Activated T-cell treated with anti-CD3 and anti-CD28 coated beads, Interleukin-2, amount 50 U/mL, for 24 hours (primary cell): ENCODE results near the gene HNRNPU.

Source experiments
- DNase-seq: peaks from one replicate; pipeline ENCODE4 v3.0.0-alpha.2; 2020
- H3K27ac Mint-ChIP-seq: 2 replicates; pipeline ENCODE4 v1.8.0; 2020; ENCODE audit warnings: mild to moderate bottlenecking, mixed read lengths
- H3K27me3 Mint-ChIP-seq: 2 replicates; pipeline ENCODE4 v1.8.0; 2020; ENCODE audit warnings: mixed read lengths
- H3K36me3 Mint-ChIP-seq: 2 replicates; pipeline ENCODE4 v1.8.0; 2020; ENCODE audit warnings: low read depth, mixed read lengths
- H3K4me1 Mint-ChIP-seq: 2 replicates; pipeline ENCODE4 v1.8.0; 2020; ENCODE audit warnings: low read depth, mixed read lengths
- H3K4me3 Mint-ChIP-seq: 2 replicates; pipeline ENCODE4 v1.8.0; 2020; ENCODE audit warnings: mild to moderate bottlenecking, moderate library complexity, mixed read lengths
- H3K9me3 Mint-ChIP-seq: 2 replicates; pipeline ENCODE4 v1.8.0; 2020; ENCODE audit warnings: mixed read lengths

HNRNPU gene

DNA sequence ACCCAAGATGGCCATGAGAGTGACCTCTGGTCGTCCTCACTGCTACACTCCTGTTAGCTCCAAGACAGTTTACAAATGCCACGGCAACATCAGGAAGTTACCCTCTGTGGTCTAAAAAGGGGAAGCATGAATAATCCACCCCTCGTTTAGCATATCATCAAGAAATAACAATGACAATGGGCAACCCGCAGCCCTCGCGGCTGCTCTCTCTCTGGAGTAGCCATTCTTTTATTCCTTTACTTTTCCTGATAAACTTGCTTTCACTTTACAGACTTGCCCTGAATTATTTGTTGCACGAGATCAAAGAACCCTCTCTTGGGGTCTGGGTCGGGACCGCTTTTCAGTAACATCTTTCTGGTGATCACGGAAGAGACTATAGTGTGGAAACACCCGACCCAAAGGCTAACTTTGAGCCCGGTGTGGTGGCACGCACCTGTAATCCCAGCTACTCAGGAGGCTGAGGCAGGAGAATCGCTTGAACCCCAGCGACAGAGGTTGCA is 48.7 kb downstream of the HNRNPU start:
- no peaks in the 10 kb centered on the region for H3K36me3 Mint-ChIP-seq
- peaks cover 22% of the 10 kb centered on the region for H3K27me3 Mint-ChIP-seq
- H3K4me1 Mint-ChIP-seq: peaks cover 15% of the 10 kb centered on the region
- DNase-seq: no peak
- H3K27ac Mint-ChIP-seq: no peak overlapping the region
- no peaks in the 10 kb centered on the region for H3K9me3 Mint-ChIP-seq
- H3K4me3 Mint-ChIP-seq: no peak overlapping the region

GRCh38 chr1:244813327-244813726 is 51.0 kb downstream of the HNRNPU start:
- Mint-ChIP-seq H3K4me1 (peaks cover 15% of the 10 kb centered on the region), H3K9me3 (no peaks in the 10 kb centered on the region), H3K27me3 (peaks cover 22% of the 10 kb centered on the region), H3K36me3 (no peaks in the 10 kb centered on the region), H3K4me3 (no peak overlapping the region), H3K27ac (no peak overlapping the region)
- no peak for DNase-seq

- no peak overlapping the region for H3K27ac Mint-ChIP-seq
Observed at GRCh38 chr1:244810221-244810620, 54.1 kb downstream of the HNRNPU start.

DNA sequence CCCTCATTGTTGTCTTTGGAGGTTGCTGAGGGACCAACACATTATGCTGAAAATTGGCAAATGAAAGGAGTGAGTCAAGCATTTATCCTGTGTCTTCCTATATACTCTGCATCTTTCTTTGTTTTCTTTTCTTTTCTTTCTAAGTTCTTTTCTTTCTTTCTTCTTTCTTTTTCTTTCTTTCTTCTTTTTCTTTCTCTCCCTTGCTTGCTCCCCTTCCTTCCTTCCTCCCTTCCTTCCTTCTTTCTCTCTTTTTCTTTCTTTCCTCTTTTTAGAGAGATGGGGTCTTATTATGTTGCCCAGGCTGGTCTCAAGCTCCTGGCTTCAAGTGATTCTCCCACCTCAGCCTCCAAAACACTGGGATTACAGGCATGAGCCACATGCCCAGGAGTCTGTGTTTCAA is 57.2 kb downstream of the HNRNPU start:
- Mint-ChIP-seq H3K27me3 (no peaks in the 10 kb centered on the region), H3K9me3 (no peaks in the 10 kb centered on the region), H3K4me3 (no peak overlapping the region), H3K27ac (no peak overlapping the region), H3K4me1 (no peaks in the 10 kb centered on the region), H3K36me3 (no peaks in the 10 kb centered on the region)
- DNase-seq: no peak

More at GRCh38 chr1:244810221-244810620, 54.1 kb downstream of the HNRNPU start:
- Mint-ChIP-seq H3K4me3 (no peak overlapping the region), H3K36me3 (no peaks in the 10 kb centered on the region), H3K9me3 (no peaks in the 10 kb centered on the region), H3K27me3 (peaks cover 15% of the 10 kb centered on the region), H3K4me1 (peaks cover 9% of the 10 kb centered on the region)
- DNase-seq: no peak

GRCh38 chr1:244804841-244805240 is 59.5 kb downstream of the HNRNPU start:
- Mint-ChIP-seq H3K9me3 (no peaks in the 10 kb centered on the region), H3K27me3 (no peaks in the 10 kb centered on the region), H3K4me1 (peaks cover 2% of the 10 kb centered on the region), H3K36me3 (no peaks in the 10 kb centered on the region), H3K4me3 (no peak overlapping the region), H3K27ac (no peak overlapping the region)
- DNase-seq: no peak

GRCh38 chr1:244802556-244803239 is 61.6 kb downstream of the HNRNPU start:
- H3K4me1 Mint-ChIP-seq: peaks cover 2% of the 10 kb centered on the region
- no peaks in the 10 kb centered on the region for H3K36me3 Mint-ChIP-seq
- H3K4me3 Mint-ChIP-seq: no peak overlapping the region
- DNase-seq: no peak
- H3K27ac Mint-ChIP-seq: no peak overlapping the region
- no peaks in the 10 kb centered on the region for H3K9me3 Mint-ChIP-seq
- no peaks in the 10 kb centered on the region for H3K27me3 Mint-ChIP-seq

GRCh38 chr1:244802041-244802440 is 62.3 kb downstream of the HNRNPU start:
- no peaks in the 10 kb centered on the region for H3K36me3 Mint-ChIP-seq
- H3K9me3 Mint-ChIP-seq: no peaks in the 10 kb centered on the region
- no peak overlapping the region for H3K4me3 Mint-ChIP-seq
- peaks cover 2% of the 10 kb centered on the region for H3K4me1 Mint-ChIP-seq
- no peaks in the 10 kb centered on the region for H3K27me3 Mint-ChIP-seq
- no peak overlapping the region for H3K27ac Mint-ChIP-seq
- DNase-seq: no peak

- Mint-ChIP-seq H3K27ac (no peak overlapping the region), H3K9me3 (no peaks in the 10 kb centered on the region), H3K4me1 (peaks cover 2% of the 10 kb centered on the region), H3K4me3 (no peak overlapping the region), H3K27me3 (no peaks in the 10 kb centered on the region), H3K36me3 (no peaks in the 10 kb centered on the region)
- peak; percentile 54 for DNase-seq
Observed at GRCh38 chr1:244801246-244801645, 63.1 kb downstream of the HNRNPU start.

DNA sequence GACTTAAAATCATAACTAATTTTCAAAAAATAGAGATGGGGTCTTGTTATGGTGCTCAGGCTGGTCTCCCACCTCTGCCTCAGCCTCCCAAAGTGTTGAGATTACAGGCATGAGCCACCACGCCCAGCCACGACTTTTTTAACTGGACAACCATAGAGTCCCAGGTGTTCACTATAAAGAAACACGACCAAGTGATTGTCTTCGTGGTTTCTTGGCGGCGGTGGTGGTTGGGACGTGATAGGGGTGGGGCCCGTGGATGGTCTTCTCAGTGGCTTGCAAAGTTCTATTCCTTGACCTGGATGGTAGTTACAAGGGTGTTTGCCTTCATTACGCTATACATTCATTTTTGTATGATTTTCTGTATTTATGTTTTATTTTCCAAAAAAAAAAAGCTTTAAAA is 63.5 kb downstream of the HNRNPU start:
- no peak overlapping the region for H3K4me3 Mint-ChIP-seq
- no peak for DNase-seq
- H3K4me1 Mint-ChIP-seq: peaks cover 2% of the 10 kb centered on the region
- H3K27me3 Mint-ChIP-seq: no peaks in the 10 kb centered on the region
- no peaks in the 10 kb centered on the region for H3K36me3 Mint-ChIP-seq
- H3K9me3 Mint-ChIP-seq: no peaks in the 10 kb centered on the region
- H3K27ac Mint-ChIP-seq: no peak overlapping the region
